ENCODE results near the gene PRDM11. TPM values are rescaled to one million over a fixed set of nuclear protein-coding genes. Genes with fewer than 3 reads are reported as not detected.

Gene PRDM11
- total RNA-seq, 1 donor from 2014 or later: 23.6 TPM

DNA sequence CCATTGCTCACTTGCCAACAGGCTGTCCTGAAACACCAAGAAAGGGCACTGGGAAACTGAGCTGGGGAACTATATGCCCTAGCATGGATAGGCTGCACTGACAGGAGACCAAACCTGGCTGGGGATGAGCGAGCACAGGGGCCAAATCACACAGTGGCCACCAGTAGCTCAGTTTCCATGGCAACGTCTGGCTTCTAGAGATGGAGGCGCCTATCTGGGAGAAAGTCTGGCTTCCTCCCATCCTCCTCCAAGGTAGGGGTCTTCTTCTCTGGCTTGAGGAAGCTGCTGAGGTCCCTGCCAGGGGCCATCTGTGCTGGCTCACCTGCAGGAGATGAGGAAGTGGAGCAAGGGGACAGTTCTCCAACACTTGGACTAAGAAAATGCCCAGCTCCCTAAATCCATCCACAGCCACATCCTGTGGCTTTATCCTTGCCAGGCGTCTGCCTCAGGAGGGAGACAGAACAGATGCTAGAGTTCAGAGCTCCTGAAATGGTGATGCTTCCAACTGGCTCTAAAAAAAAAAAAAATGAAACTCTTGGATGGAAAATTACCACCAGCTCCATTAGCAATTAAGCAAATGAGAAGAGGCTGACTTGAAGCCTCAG is 91.4 kb downstream of the PRDM11 start:
- no peak for DNase-seq
- Mint-ChIP-seq H3K27me3 (peaks cover 21% of the 10 kb centered on the region), H3K4me1 (no peaks in the 10 kb centered on the region), H3K4me3 (no peak overlapping the region), H3K9me3 (peaks cover 5% of the 10 kb centered on the region), H3K36me3 (ENCODE audit: low read depth) (no peaks in the 10 kb centered on the region), H3K27ac (no peak overlapping the region)
- ChIA-PET POLR2A (no interaction called here), CTCF (no interaction called here)
- no peak for ATAC-seq (ENCODE audit: low read depth)
- intact Hi-C loops (cut with micrococcal nuclease): no loop called here
- TF ChIP-seq, protein P1, sequence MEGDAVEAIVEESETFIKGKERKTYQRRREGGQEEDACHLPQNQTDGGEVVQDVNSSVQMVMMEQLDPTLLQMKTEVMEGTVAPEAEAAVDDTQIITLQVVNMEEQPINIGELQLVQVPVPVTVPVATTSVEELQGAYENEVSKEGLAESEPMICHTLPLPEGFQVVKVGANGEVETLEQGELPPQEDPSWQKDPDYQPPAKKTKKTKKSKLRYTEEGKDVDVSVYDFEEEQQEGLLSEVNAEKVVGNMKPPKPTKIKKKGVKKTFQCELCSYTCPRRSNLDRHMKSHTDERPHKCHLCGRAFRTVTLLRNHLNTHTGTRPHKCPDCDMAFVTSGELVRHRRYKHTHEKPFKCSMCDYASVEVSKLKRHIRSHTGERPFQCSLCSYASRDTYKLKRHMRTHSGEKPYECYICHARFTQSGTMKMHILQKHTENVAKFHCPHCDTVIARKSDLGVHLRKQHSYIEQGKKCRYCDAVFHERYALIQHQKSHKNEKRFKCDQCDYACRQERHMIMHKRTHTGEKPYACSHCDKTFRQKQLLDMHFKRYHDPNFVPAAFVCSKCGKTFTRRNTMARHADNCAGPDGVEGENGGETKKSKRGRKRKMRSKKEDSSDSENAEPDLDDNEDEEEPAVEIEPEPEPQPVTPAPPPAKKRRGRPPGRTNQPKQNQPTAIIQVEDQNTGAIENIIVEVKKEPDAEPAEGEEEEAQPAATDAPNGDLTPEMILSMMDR (IDR thresholded peaks at IDR 0.05): no peak

DNA sequence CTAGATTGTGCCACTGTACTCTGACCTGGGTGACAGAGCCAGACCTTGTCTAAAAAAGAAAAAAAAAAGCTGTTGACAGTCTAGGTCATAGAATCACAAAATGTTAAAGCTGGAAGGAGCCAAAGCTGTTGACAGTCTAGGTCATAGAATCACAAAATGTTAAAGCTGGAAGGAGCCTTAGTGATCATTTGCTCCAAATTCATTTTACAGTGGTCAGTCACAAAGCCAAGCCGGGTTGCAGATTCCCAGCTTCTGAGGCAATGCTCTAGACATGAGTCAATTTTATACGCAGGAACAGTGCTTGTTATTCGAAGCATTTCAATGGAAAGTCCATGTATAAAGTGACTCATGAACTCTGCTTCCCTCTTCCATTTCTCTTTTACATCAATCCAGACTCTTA is 92.3 kb downstream of the PRDM11 start:
- Mint-ChIP-seq H3K4me3 (no peak overlapping the region), H3K27me3 (peaks cover 21% of the 10 kb centered on the region), H3K27ac (no peak overlapping the region), H3K4me1 (no peaks in the 10 kb centered on the region), H3K36me3 (ENCODE audit: low read depth) (no peaks in the 10 kb centered on the region), H3K9me3 (peaks cover 5% of the 10 kb centered on the region)
- DNase-seq (no peak), ATAC-seq (ENCODE audit: low read depth) (no peak)
- POLR2A ChIA-PET: no interaction called here
- CTCF ChIA-PET: no interaction called here
- intact Hi-C loops (cut with micrococcal nuclease): no loop called here
- TF ChIP-seq, protein P1 (IDR thresholded peaks at IDR 0.05): no peak

DNA sequence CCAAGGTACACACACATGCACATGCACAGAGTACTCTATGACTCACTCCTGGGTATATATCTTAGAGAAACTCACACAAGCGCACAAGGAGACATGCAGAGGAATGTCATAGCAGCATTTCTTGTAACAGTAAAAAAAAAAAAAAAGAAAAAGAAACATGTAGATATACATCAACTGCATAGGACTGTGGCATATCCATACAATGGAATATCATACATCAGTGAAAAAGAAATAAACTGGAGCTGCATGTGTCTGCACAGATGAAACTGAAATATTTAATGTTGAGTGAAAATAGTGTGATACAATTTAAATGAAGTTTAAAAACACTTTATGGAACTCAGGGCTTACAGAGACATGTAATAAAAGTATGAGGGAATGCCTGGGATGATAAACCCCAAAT is 93.3 kb downstream of the PRDM11 start:
- CTCF ChIA-PET: no interaction called here
- Mint-ChIP-seq H3K36me3 (ENCODE audit: low read depth) (no peaks in the 10 kb centered on the region), H3K27ac (no peak overlapping the region), H3K27me3 (peaks cover 21% of the 10 kb centered on the region), H3K4me3 (no peak overlapping the region), H3K9me3 (peaks cover 5% of the 10 kb centered on the region), H3K4me1 (no peaks in the 10 kb centered on the region)
- no peak for DNase-seq
- POLR2A ChIA-PET: no interaction called here
- TF ChIP-seq, protein P1 (IDR thresholded peaks at IDR 0.05): no peak
- ATAC-seq (ENCODE audit: low read depth): no peak
- intact Hi-C loops (cut with micrococcal nuclease): no loop called here

DNA sequence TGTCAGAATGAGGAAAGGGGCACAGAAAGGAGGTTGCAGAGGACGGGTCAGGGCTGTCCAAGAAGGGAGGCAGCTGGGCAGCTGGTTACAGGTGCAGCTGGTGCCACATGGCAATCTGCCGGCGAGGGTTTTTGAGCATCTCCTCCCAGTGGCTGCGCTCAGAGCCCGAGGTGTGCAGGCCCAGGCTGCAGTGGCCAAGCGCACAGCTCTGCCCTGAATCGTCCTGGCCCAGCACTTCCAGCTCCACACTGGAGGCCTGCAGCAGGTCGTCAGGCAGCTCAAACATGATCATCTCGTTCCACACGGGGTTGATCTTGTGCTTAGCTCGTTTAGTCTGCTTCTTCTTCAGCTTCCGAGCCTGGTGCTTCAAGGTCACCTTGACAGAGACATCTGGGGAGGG is 97.5 kb downstream of the PRDM11 start:
- DNase-seq (no peak), ATAC-seq (ENCODE audit: low read depth) (no peak)
- TF ChIP-seq, protein P1 (IDR thresholded peaks at IDR 0.05): no peak
- no peak overlapping the region for H3K27ac Mint-ChIP-seq
- ChIA-PET CTCF (interaction anchor here (0.8 kb wide), 1 partner anchor 10 kb away, joined by 3 read pairs; no protein-coding TSS in a partner anchor), POLR2A (no interaction called here)
- H3K27me3 Mint-ChIP-seq: peaks cover 10% of the 10 kb centered on the region
- intact Hi-C loops (cut with micrococcal nuclease): no loop called here
- no peaks in the 10 kb centered on the region for H3K36me3 Mint-ChIP-seq (ENCODE audit: low read depth)
- no peak overlapping the region for H3K4me3 Mint-ChIP-seq
- H3K9me3 Mint-ChIP-seq: peaks cover 5% of the 10 kb centered on the region
- H3K4me1 Mint-ChIP-seq: no peaks in the 10 kb centered on the region

DNA sequence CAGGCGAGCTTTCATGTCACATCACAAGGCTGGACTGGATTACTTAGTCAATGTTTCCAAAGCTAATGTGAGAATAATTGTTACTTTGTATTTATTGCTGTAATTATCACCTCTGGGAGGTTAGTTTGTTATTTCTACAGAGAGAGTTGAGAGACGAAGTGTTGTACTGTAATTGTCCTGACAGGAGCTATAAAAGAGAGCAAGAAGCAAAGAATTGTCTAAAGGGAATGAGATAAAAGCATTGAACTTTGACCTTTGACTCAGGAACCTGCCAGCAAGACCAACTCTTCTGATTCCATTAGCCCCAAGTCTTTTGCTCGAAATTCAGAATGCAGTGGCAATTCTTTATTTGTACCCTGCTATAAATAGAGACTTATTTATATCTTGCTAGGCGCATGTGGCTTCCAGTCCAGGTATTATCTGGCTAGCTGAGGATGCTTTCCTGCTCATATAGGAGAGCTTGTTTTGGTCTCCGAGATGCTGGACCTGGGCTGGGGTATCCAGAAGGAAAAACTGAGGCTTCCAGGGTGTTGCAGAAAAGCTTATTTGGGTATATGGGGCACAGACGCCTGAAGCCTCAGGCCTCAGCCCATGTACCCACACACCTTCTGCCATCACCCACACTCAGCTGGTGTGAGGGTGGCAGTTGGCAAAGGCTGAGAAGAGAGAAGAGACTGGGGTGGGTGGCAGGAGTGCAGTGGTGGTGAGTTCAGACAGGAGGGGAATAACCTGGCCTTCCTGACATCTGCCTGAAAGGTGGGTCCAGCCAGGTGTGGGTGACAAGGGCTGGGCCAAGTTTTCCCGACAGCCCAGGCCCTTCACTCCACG is 99.0 kb downstream of the PRDM11 start:
- peaks cover 11% of the 10 kb centered on the region for H3K27me3 Mint-ChIP-seq
- TF ChIP-seq, protein P1 (IDR thresholded peaks at IDR 0.05): no peak
- CTCF ChIA-PET: no interaction called here
- no peak overlapping the region for H3K27ac Mint-ChIP-seq
- DNase-seq (no peak), ATAC-seq (ENCODE audit: low read depth) (no peak)
- H3K36me3 Mint-ChIP-seq (ENCODE audit: low read depth): no peaks in the 10 kb centered on the region
- intact Hi-C loops (cut with micrococcal nuclease): no loop called here
- POLR2A ChIA-PET: no interaction called here
- H3K4me3 Mint-ChIP-seq: no peak overlapping the region
- no peaks in the 10 kb centered on the region for H3K4me1 Mint-ChIP-seq
- H3K9me3 Mint-ChIP-seq: no peaks in the 10 kb centered on the region

Data from activated B cell treated with CpG ODN at 0.5 μM for 24 hours (primary cell).